ENCODE measurements around the gene RIMS1. TPM values are rescaled to one million over a fixed set of nuclear protein-coding genes. Genes with fewer than 3 reads are reported as not detected.

The RIMS1 gene
- total RNA-seq, 4 donors from 2014 or later: 0.10 to 1.4 (median 1.1) TPM; not detected in 1

DNA sequence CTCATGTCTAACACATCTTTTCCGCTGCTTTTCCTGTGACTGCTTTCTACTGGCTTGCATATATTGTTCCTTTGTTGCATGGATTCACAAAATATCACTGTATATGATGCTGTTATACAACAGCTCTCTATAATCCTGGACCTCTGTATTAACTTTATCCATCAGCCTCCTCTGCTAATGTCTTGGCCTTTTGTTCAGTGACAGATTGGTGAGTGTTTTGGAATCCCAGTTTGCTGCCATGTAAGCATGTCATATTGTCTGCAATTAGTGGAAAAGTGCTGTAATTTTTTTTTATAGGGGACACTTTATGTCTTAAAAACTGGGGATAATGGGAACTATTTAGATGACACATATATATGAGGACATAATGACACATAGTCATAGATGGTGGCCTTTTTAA, 3.0 kb downstream of the RIMS1 start:
- intact Hi-C loops (cut with DNase I; ENCODE audit: low total_unique reads) (no loop called here), in situ Hi-C loops (cut with MboI; ENCODE audit: low sequenced_read_pairs in 4 of 4) (no loop called here)
- Histone ChIP-seq H3K4me3 (no peak overlapping the region), H3K27me3 (peaks cover 11 to 20% (median 19%) of the 10 kb centered on the region in 3 donors), H3K4me1 (peaks cover 0 to 3% of the 10 kb centered on the region in 2 donors), H3K9me3 (no peaks in the 10 kb centered on the region), H3K27ac (no peak overlapping the region), H3K36me3 (no peaks in the 10 kb centered on the region)
- no peak for DNase-seq
- TF ChIP-seq, protein P1, sequence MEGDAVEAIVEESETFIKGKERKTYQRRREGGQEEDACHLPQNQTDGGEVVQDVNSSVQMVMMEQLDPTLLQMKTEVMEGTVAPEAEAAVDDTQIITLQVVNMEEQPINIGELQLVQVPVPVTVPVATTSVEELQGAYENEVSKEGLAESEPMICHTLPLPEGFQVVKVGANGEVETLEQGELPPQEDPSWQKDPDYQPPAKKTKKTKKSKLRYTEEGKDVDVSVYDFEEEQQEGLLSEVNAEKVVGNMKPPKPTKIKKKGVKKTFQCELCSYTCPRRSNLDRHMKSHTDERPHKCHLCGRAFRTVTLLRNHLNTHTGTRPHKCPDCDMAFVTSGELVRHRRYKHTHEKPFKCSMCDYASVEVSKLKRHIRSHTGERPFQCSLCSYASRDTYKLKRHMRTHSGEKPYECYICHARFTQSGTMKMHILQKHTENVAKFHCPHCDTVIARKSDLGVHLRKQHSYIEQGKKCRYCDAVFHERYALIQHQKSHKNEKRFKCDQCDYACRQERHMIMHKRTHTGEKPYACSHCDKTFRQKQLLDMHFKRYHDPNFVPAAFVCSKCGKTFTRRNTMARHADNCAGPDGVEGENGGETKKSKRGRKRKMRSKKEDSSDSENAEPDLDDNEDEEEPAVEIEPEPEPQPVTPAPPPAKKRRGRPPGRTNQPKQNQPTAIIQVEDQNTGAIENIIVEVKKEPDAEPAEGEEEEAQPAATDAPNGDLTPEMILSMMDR (IDR thresholded peaks at IDR 0.05 in 4 of 5, conservative IDR thresholded peaks at IDR 0.05 in 1 of 5): no peak
- TF ChIP-seq POLR2A (IDR thresholded peaks at IDR 0.05): no peak
- ATAC-seq: no peak

DNA sequence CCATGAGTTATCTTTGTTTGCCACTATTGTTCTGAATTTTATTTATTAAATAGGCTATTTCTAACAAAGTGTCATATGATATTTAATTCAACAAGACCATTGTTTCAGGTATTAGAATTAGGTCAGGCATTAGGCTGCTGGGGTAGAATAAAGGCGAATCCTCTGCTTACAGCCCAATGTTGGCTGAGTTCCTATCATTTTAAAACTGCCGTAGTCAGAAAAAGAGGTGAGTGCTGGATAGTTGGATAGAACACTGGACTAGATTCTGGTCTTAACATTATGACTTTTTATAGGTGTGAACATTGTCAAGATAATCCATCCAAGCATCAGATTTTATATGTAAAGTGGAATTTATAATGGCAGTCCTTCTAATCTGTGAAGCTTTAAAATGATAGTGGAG, 6.3 kb downstream of the RIMS1 start:
- Histone ChIP-seq H3K27me3 (peaks cover 0 to 6% (median 5%) of the 10 kb centered on the region in 3 donors), H3K9me3 (no peaks in the 10 kb centered on the region), H3K4me1 (no peaks in the 10 kb centered on the region), H3K27ac (no peak overlapping the region), H3K36me3 (no peaks in the 10 kb centered on the region), H3K4me3 (no peak overlapping the region)
- no peak for DNase-seq
- in situ Hi-C loops (cut with MboI; ENCODE audit: low sequenced_read_pairs in 4 of 4) (no loop called here), intact Hi-C loops (cut with DNase I; ENCODE audit: low total_unique reads) (no loop called here)
- ATAC-seq: no peak
- TF ChIP-seq POLR2A (IDR thresholded peaks at IDR 0.05): no peak
- TF ChIP-seq, protein P1 (IDR thresholded peaks at IDR 0.05 in 4 of 5, conservative IDR thresholded peaks at IDR 0.05 in 1 of 5): no peak

DNA sequence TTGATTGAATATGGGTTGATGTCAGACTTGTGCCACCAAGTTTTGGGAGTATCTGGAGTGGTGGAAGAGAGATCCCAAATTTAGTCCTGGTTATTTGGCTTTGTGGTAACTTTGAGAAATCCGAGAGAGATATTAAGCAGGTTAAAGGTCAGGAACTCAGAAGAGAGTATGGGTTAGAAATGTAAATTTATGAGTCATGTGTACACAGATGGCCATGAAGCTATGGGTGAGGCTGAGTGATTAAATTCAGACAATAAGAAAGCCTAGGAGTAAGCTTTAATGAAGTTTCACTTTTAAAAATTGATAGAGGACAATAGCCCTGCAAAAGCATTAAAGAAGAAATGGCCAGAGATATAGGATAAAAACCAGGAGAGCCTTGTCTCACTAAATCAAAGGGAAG, 14.3 kb downstream of the RIMS1 start:
- intact Hi-C loops (cut with DNase I; ENCODE audit: low total_unique reads) (no loop called here), in situ Hi-C loops (cut with MboI; ENCODE audit: low sequenced_read_pairs in 4 of 4) (no loop called here)
- Histone ChIP-seq H3K36me3 (no peaks in the 10 kb centered on the region), H3K27me3 (no peaks in the 10 kb centered on the region), H3K27ac (no peak overlapping the region), H3K9me3 (no peaks in the 10 kb centered on the region), H3K4me1 (no peaks in the 10 kb centered on the region), H3K4me3 (no peak overlapping the region)
- ATAC-seq: no peak
- TF ChIP-seq, protein P1 (IDR thresholded peaks at IDR 0.05 in 4 of 5, conservative IDR thresholded peaks at IDR 0.05 in 1 of 5): no peak
- no peak for TF ChIP-seq POLR2A (IDR thresholded peaks at IDR 0.05)
- no peak for DNase-seq

DNA sequence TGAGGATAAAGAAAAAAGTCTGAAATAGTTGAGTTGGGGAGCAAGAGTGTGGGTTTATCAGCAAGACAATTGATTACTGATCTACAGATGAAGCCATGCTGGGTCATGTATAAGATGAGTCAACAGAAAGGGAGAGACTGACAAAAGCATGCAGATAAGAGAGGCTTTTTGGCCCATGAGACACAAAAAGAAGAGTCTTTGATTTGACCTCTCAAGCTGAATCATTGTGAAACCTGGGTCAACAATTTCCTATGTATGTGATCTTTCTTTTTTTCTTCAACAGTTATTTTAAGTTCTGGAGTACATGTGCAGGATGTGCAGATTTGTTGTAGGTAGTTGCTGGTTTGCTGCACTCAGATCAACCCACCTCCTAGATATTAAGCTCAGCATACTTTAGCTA, 15.9 kb downstream of the RIMS1 start:
- in situ Hi-C loops (cut with MboI; ENCODE audit: low sequenced_read_pairs in 4 of 4) (no loop called here), intact Hi-C loops (cut with DNase I; ENCODE audit: low total_unique reads) (no loop called here)
- Histone ChIP-seq H3K9me3 (no peaks in the 10 kb centered on the region), H3K4me1 (no peaks in the 10 kb centered on the region), H3K36me3 (no peaks in the 10 kb centered on the region), H3K4me3 (no peak overlapping the region), H3K27ac (no peak overlapping the region), H3K27me3 (no peaks in the 10 kb centered on the region)
- TF ChIP-seq, protein P1 (IDR thresholded peaks at IDR 0.05 in 4 of 5, conservative IDR thresholded peaks at IDR 0.05 in 1 of 5): no peak
- no peak for TF ChIP-seq POLR2A (IDR thresholded peaks at IDR 0.05)
- ATAC-seq: no peak
- DNase-seq: no peak

DNA sequence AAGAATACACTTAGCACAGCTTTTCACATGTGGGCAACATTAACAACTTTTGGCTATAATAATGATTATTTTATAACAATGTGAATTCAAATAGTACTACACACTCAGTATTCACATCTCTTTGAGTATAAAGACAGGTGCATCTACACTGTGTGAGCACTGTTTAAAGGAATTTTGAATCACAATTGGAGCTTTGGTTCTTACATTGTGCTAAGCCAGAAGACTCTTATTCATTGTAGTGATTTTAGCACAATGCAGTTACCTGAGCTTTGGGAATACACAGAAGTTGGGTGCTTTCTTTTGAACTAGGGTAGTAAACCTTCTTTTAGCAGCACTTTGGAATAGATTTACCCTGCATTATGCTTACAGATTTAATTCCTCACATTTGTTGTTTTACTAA, 20.5 kb downstream of the RIMS1 start:
- in situ Hi-C loops (cut with MboI; ENCODE audit: low sequenced_read_pairs in 4 of 4): no loop called here

More for the DNA sequence above, 20.5 kb downstream of the RIMS1 start:
- DNase-seq: no peak
- TF ChIP-seq, protein P1 (IDR thresholded peaks at IDR 0.05 in 4 of 5, conservative IDR thresholded peaks at IDR 0.05 in 1 of 5): no peak
- no peak for TF ChIP-seq POLR2A (IDR thresholded peaks at IDR 0.05)
- Histone ChIP-seq H3K4me1 (no peaks in the 10 kb centered on the region), H3K27me3 (no peaks in the 10 kb centered on the region), H3K27ac (no peak overlapping the region), H3K36me3 (no peaks in the 10 kb centered on the region), H3K9me3 (no peaks in the 10 kb centered on the region), H3K4me3 (no peak overlapping the region)
- ATAC-seq: no peak
- intact Hi-C loops (cut with DNase I; ENCODE audit: low total_unique reads): no loop called here

Data from gastrocnemius medialis (tissue), 4 donors.